Activated naive CD4-positive, alpha-beta T cell treated with anti-CD3 and anti-CD28 coated beads, Interleukin-2, amount 50 U/mL, for 24 hours (primary cell): ENCODE results near the gene PRKAG1.

Experiments
- H3K27ac Mint-ChIP-seq: one replicate; pipeline ENCODE4 v1.8.0; 2021; ENCODE audit warnings: mild to moderate bottlenecking, mixed read lengths
- H3K27me3 Mint-ChIP-seq: one replicate; pipeline ENCODE4 v1.8.0; 2021; ENCODE audit warnings: mixed read lengths
- H3K36me3 Mint-ChIP-seq: one replicate; pipeline ENCODE4 v1.8.0; 2021; ENCODE audit warnings: mixed read lengths
- H3K4me1 Mint-ChIP-seq: one replicate; pipeline ENCODE4 v1.8.0; 2021; ENCODE audit warnings: mixed read lengths
- H3K4me3 Mint-ChIP-seq: one replicate; pipeline ENCODE4 v1.8.0; 2021; ENCODE audit warnings: mild to moderate bottlenecking, mixed read lengths
- H3K9me3 Mint-ChIP-seq: one replicate; pipeline ENCODE4 v1.8.0; 2021; ENCODE audit warnings: mixed read lengths

PRKAG1 gene

GRCh38 chr12:48973941-48974673 is 44.5 kb downstream of the PRKAG1 start:
- no peak overlapping the region for H3K27ac Mint-ChIP-seq
- H3K27me3 Mint-ChIP-seq: peaks cover 29% of the 10 kb centered on the region
- no peaks in the 10 kb centered on the region for H3K9me3 Mint-ChIP-seq
- peaks cover 43% of the 10 kb centered on the region for H3K4me1 Mint-ChIP-seq
- no peak overlapping the region for H3K4me3 Mint-ChIP-seq
- H3K36me3 Mint-ChIP-seq: no peaks in the 10 kb centered on the region

- H3K9me3 Mint-ChIP-seq: no peaks in the 10 kb centered on the region
- H3K27me3 Mint-ChIP-seq: peaks cover 26% of the 10 kb centered on the region
- H3K4me1 Mint-ChIP-seq: peaks cover 37% of the 10 kb centered on the region
- H3K27ac Mint-ChIP-seq: no peak overlapping the region
- H3K4me3 Mint-ChIP-seq: no peak overlapping the region
- no peaks in the 10 kb centered on the region for H3K36me3 Mint-ChIP-seq
Measured at GRCh38 chr12:48973531-48973930, 45.0 kb downstream of the PRKAG1 start.

- Mint-ChIP-seq H3K4me3 (no peak overlapping the region), H3K9me3 (no peaks in the 10 kb centered on the region), H3K27ac (no peak overlapping the region), H3K27me3 (peaks cover 26% of the 10 kb centered on the region), H3K4me1 (peaks cover 37% of the 10 kb centered on the region), H3K36me3 (no peaks in the 10 kb centered on the region)
Measured at GRCh38 chr12:48972952-48973483, 45.6 kb downstream of the PRKAG1 start.

DNA sequence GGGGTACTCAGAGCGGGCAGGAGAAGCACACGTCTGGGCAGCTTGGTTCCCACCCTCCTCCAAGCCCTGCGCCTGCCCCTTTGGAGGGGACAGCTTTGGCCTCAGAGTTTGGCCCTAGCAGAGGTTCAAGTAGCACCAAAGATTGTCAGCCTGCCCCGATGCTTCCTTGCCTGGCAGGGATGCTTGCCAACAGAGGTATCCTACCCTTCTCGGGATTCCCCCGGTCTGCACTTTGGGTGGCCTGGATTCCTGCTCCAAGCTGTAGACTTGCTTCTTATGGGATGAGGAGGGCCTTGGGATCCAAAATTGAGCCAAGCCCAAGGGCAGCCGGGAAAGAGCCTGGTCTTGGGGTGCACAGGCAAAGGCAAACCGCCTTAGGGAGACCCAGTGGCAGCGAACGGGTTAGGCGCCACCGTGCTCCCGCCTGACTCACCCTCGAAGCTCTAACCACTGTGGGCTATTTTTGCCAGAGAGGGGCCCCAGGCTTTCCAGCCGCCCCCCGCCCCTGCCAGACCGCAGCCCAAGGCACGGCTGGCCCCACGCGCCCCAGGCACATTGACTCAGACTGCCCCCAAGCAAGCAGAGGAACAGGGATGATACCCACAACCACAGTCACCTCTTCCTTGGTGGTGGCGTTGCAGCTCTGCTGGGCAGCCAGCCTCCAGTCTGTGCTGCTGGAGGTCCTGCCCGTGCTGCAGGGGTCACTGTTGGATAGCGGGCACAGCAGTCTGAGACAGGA is 46.2 kb downstream of the PRKAG1 start:
- Mint-ChIP-seq H3K27me3 (peaks cover 25% of the 10 kb centered on the region), H3K36me3 (no peaks in the 10 kb centered on the region), H3K4me1 (peaks cover 31% of the 10 kb centered on the region), H3K4me3 (no peak overlapping the region), H3K27ac (no peak overlapping the region), H3K9me3 (no peaks in the 10 kb centered on the region)

DNA sequence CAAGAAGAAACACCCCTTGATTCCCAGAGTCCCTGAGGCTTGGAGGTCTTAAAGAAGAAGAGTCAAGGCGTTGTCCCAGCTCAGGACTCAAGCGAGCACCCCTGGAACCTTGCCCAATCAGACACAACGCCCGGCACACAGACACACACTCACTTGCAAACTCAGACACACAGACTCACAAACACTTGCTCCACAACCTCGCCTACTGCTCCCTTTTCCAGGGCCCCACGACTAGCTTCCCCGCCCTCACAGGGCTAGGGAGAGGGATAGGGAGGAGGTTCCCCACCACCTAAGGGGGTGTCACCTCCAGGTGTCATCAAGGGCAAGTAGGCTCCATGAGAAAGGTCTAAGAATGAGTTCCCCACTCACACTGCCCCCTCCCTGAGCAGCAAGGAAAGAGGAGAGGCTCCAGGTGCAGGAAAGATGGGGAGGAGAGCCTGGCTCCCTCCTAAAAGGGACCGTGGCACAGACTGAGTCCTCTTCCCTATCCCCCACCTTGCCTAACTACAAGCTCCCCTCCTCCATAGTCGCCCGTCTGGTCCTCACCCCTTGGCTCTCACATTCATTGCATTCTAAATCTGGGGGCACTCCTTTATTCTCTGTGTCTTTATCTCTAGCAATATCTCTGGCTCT is 47.8 kb downstream of the PRKAG1 start:
- no peaks in the 10 kb centered on the region for H3K36me3 Mint-ChIP-seq
- peaks cover 28% of the 10 kb centered on the region for H3K4me1 Mint-ChIP-seq
- H3K9me3 Mint-ChIP-seq: no peaks in the 10 kb centered on the region
- peak overlapping the region; percentile 55 for H3K4me3 Mint-ChIP-seq
- peaks cover 25% of the 10 kb centered on the region for H3K27me3 Mint-ChIP-seq
- H3K27ac Mint-ChIP-seq: peak overlapping the region; percentile 18

- Mint-ChIP-seq H3K27me3 (peaks cover 23% of the 10 kb centered on the region), H3K27ac (no peak overlapping the region), H3K4me3 (peak overlapping the region; percentile 55)
Measured at GRCh38 chr12:48969833-48970701, 48.5 kb downstream of the PRKAG1 start.

GRCh38 chr12:48969160-48969771 is 49.3 kb downstream of the PRKAG1 start:
- H3K4me3 Mint-ChIP-seq: peak overlapping the region; percentile 39
- no peaks in the 10 kb centered on the region for H3K9me3 Mint-ChIP-seq
- no peak overlapping the region for H3K27ac Mint-ChIP-seq
- no peaks in the 10 kb centered on the region for H3K36me3 Mint-ChIP-seq
- peaks cover 28% of the 10 kb centered on the region for H3K4me1 Mint-ChIP-seq
- peaks cover 19% of the 10 kb centered on the region for H3K27me3 Mint-ChIP-seq

More at GRCh38 chr12:48969833-48970701, 48.5 kb downstream of the PRKAG1 start:
- H3K9me3 Mint-ChIP-seq: no peaks in the 10 kb centered on the region
- peaks cover 28% of the 10 kb centered on the region for H3K4me1 Mint-ChIP-seq
- H3K36me3 Mint-ChIP-seq: no peaks in the 10 kb centered on the region

DNA sequence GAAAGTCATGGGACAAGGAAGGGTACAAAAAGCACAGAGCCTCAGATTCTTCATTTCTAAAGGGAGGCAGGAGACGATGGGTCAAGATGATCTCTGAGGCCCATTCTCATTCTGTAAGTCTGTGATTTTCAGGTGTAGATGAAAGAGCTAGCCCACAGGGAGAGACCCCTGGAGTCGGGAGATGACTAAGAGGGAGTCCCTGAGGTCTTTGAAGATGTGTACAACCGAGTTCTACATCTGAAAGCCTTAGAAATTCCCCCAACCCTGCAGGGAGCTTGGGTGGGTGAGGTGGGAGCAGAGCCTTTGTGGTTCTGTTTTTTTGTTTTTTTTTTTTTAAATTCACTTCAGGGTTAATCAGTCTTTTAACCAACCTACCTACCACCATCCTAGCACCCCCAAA is 50.1 kb downstream of the PRKAG1 start:
- H3K4me1 Mint-ChIP-seq: peaks cover 28% of the 10 kb centered on the region
- H3K36me3 Mint-ChIP-seq: no peaks in the 10 kb centered on the region
- H3K27me3 Mint-ChIP-seq: peaks cover 19% of the 10 kb centered on the region
- H3K4me3 Mint-ChIP-seq: no peak overlapping the region
- H3K9me3 Mint-ChIP-seq: no peaks in the 10 kb centered on the region
- no peak overlapping the region for H3K27ac Mint-ChIP-seq

GRCh38 chr12:48967991-48968390 is 50.6 kb downstream of the PRKAG1 start:
- no peak overlapping the region for H3K4me3 Mint-ChIP-seq
- no peak overlapping the region for H3K27ac Mint-ChIP-seq
- peaks cover 17% of the 10 kb centered on the region for H3K27me3 Mint-ChIP-seq
- no peaks in the 10 kb centered on the region for H3K36me3 Mint-ChIP-seq
- peaks cover 28% of the 10 kb centered on the region for H3K4me1 Mint-ChIP-seq
- H3K9me3 Mint-ChIP-seq: no peaks in the 10 kb centered on the region

DNA sequence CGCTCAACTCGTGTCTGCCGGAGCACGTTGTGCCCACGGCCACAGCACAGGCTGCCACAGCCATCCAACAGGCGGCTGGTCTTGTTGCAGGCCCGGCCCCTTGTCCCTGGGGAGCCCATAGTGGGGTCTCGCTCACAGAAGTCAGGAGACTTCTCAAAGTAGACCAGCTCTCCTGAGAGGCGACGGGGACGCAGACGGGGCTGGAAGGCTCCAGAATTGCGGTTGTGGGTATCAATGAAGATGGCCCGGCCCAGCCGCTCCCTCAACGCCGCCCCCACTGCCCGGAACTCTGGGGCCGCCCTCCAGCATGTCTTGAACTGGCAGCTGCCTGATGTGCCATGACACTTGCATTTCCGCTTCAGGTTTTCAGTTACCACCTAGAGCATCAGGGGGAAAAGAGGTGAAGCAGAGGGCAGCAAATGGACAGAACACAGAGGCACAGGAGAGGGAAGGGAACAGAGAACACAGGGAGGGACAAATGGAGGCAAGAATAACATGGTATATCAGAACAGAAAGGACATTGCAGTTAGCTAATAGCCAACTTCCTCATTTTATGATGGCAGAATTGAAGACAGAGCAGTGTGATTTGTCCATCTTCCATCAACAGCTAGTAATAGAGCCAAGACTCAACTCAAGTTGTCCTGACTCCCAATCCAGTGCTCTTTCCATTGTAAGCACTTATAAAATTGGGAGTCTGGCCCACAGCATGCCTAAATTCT is 52.2 kb downstream of the PRKAG1 start:
- Mint-ChIP-seq H3K27ac (no peak overlapping the region), H3K9me3 (no peaks in the 10 kb centered on the region), H3K4me3 (no peak overlapping the region), H3K36me3 (no peaks in the 10 kb centered on the region), H3K4me1 (peaks cover 15% of the 10 kb centered on the region), H3K27me3 (peaks cover 8% of the 10 kb centered on the region)

- H3K9me3 Mint-ChIP-seq: no peaks in the 10 kb centered on the region
- no peaks in the 10 kb centered on the region for H3K27me3 Mint-ChIP-seq
Measured at GRCh38 chr12:48965298-48965838, 53.2 kb downstream of the PRKAG1 start.

DNA sequence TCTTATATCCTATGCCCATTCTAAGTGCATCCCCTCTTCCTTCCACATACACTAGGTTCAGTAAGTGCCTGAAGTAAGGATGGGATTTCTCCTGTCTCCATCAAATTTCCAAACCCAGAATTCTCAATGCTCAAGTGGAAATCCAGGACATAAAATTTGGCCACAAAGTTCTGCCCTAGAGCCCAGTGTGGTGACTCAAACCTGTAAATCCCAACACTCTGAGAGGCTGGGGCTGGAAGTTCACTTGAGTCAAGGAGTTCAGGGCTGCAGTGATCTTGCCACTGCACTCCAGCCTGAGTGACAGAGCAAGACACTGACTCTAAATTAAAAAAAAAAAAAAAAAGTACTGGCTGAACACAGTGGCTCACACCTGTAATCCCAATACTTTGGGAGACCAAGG is 56.8 kb downstream of the PRKAG1 start:
- Mint-ChIP-seq H3K27me3 (no peaks in the 10 kb centered on the region), H3K4me1 (peaks cover 4% of the 10 kb centered on the region), H3K9me3 (no peaks in the 10 kb centered on the region)

More at GRCh38 chr12:48965298-48965838, 53.2 kb downstream of the PRKAG1 start:
- no peak overlapping the region for H3K27ac Mint-ChIP-seq
- no peaks in the 10 kb centered on the region for H3K36me3 Mint-ChIP-seq
- peaks cover 6% of the 10 kb centered on the region for H3K4me1 Mint-ChIP-seq
- no peak overlapping the region for H3K4me3 Mint-ChIP-seq

DNA sequence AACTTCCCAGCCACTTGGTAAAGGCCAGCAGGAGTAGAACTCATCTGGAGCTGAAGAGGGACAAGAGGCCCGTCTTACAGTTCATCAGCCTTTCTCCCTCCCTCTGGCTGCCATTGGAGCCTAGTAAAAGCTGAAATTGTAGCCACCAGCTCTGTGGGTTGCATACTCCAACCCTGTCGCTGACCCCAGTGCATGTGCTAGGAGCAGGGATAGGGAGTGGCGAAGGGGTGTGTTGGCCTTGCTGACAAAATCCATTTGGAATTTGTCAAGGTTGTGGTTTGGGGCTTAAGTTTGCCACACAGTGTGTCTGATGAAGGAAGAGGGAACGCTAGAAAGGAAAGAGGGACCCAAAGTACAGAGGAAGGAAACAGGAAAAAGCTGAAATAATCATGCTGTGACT is 57.2 kb downstream of the PRKAG1 start:
- Mint-ChIP-seq H3K27me3 (no peaks in the 10 kb centered on the region), H3K4me3 (no peak overlapping the region)

More for the DNA sequence above, 56.8 kb downstream of the PRKAG1 start:
- Mint-ChIP-seq H3K27ac (no peak overlapping the region), H3K4me3 (no peak overlapping the region), H3K36me3 (no peaks in the 10 kb centered on the region)

DNA sequence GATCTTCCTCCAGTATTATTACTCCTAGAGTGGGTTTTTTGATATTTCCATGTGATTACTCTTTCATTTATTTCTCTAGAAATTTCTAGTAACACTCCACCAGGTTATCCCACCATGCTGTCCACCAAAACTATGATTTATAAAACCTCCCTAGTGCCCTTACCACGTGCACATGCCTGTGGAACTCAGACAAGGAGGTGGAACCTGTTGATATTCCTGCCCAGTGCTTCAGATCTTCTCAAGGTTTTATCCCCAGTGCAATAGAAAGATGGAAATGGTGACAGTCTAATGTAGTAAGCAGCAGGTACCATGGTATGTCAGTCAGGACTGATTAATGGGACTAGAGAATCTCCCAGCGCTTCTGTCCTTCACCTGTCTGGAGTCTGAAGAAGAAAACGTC is 57.7 kb downstream of the PRKAG1 start:
- no peak overlapping the region for H3K4me3 Mint-ChIP-seq
- H3K9me3 Mint-ChIP-seq: no peaks in the 10 kb centered on the region
- H3K4me1 Mint-ChIP-seq: peaks cover 12% of the 10 kb centered on the region
- no peaks in the 10 kb centered on the region for H3K27me3 Mint-ChIP-seq
- H3K27ac Mint-ChIP-seq: no peak overlapping the region
- H3K36me3 Mint-ChIP-seq: peaks cover 3% of the 10 kb centered on the region

More for the DNA sequence above, 57.2 kb downstream of the PRKAG1 start:
- Mint-ChIP-seq H3K4me1 (peaks cover 7% of the 10 kb centered on the region), H3K9me3 (no peaks in the 10 kb centered on the region), H3K27ac (no peak overlapping the region), H3K36me3 (no peaks in the 10 kb centered on the region)
